Dedifferentiated amniotic fluid mesenchymal stem cell (primary cell): ENCODE data around the gene KNOP1.
"Not testable (repeated sequence)": the region's sequence is repeated elsewhere in the genome, so short reads cannot be mapped to it uniquely, and the experiment has no call there.

Experiments
- DNase-seq: peaks from one replicate; pipeline ENCODE4 v3.0.0-alpha.2; 2016; ENCODE audit errors: extremely low spot score

The KNOP1 gene

DNA sequence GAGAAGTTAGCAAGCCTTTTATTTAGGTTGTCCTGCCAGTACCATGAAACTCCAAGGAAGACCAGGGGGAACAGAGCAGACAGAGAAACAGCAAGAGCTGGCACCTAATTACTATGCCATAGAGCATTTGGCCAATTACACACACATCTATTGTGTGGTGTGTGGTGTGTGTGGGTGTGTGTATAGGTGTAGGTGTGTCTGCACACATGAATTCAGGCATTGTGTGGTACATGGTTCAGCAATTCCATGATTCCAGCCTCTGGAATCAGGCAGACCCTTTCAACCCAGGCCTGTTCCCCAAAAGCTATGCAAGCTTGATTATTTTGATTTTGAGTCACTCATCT, 25.8 kb upstream of the KNOP1 start:
- DNase-seq = no peak

DNA sequence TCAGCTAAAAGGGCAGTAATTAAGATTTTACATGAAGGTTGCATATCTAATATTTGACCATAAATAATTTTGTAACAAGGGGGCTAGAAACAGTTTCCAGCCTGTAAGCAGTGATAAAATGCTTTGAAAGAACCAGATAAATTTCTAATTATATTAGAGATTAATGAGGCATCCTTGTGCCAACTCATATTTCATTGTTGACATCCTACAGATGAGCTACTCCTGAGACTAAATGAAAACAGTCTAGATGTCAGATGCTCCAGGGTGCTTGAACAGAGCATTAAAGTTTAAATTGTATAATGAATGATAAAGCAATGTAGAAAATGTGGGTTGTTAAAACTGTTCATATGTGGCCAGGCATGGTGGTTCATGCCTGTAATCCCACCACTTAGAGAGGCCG, 23.3 kb upstream of the KNOP1 start:
- no peak for DNase-seq

DNA sequence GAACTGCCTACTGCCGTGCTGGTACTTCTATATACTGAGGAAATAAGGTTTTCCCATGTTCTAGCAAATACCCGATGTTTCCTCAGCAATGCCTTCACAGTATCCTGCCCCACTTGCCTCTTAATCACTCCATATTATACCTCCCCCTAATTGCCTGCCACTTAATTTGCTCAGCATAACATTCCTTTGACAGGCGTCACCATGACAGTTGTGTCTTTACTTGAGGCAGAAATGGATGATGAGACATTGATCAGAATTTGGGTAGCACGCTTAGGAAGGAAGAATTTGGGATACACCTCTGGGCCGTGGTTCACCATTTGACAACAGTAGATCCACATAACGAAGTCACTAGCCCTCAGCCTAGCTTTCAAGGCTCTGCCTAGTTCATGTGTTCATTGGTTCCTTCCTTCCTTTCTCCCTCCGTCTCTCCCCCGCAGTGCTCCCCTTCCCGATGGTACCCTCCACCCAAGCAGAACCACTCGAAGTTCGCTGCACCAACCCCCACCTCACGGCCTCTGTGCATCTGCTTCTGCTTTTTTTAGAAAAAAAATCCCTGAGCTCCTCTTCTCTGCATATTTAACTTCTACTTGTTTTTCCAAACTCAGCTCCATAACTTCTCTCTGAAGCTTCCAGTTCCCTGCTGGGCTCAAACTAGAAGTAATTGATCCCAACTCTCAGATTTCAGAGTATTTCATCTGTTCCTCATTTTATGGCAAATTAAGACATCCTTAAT, 19.4 kb upstream of the KNOP1 start:
- DNase-seq = no peak

DNA sequence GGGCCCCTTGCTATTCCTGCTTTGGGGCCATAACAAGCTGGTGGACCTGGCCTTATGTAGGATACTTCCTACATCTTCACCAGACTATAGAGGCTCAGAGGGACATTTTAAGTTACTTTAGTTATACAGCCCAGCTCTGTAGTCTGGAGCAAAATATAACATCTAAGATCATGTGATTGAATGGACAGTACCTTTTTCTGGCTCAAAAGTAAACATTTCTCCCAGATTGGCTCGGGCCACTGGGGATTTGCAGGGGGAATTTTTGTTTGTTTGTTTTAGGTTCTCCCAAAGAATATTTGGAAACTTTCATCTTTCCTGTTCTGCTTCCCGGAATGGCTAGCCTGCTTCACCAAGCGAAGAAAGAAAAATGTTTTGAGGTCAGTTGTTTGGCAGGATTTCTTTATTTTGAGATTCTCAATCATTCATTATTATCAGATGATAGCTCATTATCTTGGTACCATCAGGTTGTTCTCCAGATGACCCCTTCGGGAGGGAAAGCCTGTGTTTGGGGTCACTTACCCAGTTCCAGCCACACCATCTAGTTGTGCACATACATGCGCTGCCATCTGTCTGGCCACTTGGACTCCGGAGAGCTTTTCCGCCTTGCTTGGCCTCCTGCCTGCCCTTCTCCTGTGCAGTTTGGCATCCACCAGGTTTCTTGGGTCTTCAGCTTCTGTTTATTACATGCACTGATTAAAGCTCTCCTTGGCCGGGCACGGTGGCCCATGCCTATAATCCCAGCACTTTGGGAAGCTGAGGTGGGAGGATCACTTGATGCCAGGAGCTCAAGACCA, 17.2 kb upstream of the KNOP1 start:
- DNase-seq = no peak

DNA sequence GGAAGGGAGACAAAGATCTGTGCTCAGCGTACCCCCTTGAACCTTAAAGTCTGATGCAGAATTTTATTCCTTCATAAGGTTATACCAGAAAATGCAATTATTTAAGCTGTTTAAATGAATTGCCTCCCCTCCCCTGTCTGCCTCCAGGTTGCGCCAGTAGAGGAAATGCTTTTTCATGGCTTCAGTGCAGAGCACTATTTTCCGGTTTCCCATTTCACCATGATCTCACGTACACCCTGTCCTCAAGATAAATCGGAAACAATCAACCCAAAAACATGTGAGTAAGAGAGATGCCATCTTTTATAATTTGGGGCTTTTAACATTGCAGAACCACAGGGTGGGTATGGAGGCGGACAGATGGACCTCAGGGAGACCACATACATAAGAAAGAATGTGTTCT, 15.5 kb upstream of the KNOP1 start:
- no peak for DNase-seq

DNA sequence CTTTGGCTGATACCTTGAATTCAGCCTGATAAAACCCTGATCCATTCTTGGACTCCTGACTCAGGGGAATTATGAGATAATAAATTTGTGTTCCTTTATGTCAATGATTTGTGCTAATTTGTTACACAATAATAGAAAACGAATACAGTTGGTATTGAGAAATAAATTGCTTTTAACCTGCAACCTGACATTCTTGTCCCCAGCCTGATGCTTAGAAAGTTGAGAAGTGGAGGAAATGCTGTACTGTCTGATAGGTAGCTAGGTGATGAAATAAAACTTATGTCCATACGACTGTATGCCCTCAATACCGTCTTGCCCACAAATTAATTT, 10.6 kb upstream of the KNOP1 start:
- no peak for DNase-seq

DNA sequence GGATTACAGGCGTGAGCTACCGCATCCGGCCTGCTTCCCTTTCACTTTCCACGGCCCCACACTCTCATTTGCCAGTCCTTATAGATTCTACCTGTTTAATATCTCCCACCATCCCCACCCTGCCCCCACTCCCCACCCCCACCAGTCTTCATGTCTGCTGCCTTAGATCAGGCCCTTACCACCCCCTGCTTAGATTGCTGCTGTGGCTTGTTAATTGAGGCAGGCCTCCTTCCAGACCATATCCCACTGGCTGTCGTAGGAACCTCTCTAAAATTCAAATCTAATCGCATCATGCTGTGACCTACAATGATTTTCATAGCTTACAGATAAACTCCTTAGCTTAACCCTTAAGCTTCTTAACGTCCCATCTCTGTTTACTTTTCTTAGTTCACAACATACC, 5.0 kb upstream of the KNOP1 start:
- DNase-seq = no peak

DNA sequence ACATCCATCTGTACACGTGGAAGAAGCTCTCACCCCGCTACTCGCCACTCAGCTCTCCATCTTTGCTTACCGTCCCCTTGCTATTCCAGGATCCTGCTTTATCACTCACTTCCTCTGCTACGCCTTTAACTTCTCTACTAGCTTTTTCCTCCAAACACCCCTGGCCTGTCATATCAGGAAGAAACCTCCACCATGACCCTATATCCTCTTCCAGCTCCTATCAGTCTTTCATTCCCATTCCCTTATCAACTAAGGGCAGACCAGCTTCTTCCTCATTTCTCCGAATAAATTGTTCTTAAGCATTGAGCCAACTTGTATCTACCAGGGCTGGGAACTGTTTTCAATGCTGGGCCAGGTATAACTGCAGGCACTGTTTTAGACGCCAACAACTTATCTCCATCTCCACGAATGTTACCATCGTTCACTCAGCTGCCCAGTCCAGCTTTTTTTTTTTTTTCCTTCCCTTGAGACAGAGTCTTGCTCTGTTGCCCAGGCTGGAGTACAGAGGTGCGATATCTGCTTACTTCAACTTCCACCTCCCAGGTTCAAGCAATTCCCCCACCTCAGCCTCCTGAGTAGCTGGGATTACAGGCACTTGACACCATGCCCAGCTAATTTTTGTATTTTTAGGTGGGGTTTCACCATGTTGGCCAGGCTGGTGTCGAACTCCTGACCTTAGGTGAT, 4.4 kb upstream of the KNOP1 start:
- no peak for DNase-seq

DNA sequence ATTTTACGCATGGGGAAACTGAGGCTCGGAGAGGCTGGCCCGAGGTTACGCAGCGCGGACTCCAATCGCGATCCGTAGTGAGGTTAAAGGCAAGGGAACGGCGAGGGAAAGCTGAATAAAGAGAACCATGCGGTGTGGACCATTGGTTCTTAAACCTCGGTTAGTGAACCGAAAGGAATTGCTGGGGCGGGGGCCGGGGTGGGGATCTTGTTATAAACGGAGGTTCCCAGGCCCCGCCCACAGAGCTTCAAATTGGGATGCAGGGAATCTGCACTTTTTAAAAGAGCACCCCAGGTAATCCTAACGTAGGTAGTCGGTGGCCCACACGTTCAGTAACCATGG, 568 bp upstream of the KNOP1 start:
- DNase-seq = no peak

DNA sequence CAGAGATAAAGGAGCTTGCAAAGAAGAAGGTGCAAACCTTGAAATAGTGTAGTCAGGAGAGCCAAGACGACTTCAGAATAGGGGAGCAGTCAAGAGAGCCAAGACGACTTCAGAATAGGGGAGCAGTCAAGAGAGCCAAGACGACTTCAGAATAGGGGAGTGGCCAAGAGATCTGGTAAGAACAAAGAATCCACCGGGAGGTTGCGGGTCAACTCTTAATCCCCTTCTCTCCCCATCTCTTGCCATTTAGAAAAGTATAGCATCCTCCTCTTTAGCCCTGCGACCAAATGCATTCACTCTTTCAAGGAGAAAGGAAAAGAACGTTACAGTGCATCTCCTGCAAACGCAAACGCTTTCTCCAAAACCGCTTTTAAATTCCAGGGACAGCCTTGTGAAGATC, 713 bp downstream of the KNOP1 start:
- no peak for DNase-seq

DNA sequence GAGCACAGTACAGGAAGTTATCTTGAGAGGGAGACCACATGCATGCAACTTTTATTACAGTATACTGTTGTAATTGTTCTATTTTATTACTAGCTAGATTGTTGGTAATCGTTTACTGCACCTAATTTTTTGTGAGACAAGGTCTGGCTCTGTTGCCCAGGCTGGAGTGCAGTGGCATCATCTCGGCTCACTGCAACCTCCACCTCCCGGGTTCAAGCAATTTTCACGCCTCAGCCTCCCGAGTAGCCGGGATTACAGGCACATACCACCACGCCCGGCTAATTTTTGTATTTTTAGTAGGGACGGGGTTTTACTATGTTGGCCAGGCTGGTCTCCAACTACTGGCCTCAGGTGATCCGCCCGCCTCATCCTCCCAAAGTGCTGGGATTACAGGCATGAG, 1.3 kb downstream of the KNOP1 start:
- DNase-seq = not testable (repeated sequence)

DNA sequence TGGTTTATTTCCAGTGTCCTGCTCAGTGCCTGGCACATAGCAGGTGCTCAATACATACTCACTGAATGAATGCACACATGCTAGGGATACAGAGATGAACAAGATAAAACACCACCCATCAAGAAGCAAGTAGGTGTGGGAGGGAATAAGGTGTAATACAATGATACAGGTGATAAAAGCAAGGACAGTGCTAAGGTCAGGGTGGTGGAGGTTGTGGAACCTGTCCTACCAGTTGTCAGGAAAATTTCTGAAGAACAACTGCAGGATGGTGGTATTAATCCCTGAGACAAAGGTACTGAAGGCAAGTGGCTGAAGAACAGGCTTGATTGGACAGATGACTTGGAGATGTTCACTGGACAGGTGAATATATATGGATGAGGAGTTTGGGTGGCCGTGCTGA, 1.8 kb downstream of the KNOP1 start:
- DNase-seq = no peak

DNA sequence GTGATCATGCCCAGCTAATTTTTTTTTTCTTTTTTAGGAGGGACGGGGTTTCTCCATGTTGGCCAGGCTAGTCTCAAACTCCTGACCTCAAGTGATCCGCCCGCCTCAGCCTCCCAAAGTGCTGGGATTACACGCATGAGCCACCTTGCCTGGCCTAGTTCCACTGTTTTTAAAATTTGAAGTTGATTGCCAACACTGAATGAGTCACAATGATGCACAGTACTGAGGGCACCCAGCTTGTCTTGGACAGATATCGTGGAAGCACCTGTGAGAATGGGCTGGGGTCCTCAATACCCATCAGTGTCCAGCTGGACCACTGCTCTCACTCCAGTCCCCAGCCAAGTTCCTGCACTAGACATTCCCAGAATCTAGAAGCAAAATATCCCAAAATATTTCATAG, 2.5 kb downstream of the KNOP1 start:
- no peak for DNase-seq

DNA sequence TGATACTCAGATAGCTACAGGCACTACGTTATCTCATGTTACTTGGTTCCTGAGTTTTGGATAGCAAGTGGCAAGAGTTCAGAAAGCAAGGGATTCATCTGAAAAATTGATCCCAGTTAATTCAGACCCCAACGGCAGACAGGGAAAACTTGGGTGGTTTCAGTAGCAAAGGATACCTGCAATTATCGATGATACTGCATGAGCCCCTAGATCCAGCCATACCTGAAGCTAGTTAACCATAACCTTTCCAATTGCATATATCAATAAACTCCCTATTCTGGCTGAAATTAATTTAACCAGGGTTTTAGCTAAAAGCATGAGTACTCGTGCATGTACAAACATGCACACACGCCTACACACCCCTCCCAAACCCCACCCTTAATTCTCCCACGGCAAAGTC, 4.3 kb downstream of the KNOP1 start:
- DNase-seq = no peak

DNA sequence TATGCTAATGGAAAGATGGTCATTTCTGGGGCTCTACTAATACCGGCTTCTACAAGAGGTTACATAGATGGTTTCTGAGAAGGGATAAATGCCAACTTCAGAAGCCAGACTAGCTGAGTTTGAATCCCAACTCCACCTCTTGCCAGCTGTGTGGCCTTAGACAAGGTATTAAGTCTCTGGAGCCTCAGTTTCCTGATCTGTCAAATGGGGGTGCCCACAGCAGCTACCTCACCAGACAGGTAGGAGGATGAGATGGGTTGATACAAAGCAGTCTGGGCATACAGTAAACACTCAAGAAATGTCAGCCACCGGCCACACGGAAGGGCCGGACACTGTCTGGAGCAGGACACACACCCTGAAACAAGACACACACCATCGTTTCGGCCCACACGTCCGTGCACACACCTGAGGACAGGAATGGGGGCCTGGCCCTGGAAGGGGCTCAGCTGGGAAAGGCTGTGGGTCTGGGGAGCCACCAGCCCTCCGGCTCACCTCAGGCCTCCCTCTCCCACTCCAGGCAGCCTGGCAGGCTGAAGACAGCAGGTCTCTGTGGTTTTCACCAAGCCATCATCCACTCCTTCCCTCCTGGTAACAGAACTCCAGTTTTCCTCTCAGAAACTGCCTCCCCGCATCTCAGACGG, 5.5 kb downstream of the KNOP1 start:
- DNase-seq = no peak

DNA sequence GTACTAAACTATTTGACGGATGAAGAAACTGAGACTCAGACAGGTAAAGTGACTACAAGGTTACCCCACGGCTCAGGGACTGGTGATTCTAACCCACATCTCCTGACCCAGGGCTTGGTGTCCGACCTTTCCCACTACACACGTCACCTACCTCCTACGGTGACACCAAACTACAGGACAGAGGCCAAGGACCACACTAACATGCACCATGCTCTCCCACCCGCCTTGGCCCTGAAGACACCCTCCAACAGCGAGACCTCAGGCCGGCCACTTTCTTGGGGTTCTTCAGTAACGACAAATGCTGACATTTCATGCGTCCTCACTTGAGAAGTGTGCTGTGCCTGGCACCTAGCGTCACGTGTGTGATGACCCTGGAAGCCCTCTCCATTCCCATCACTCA, 6.4 kb downstream of the KNOP1 start:
- no peak for DNase-seq

DNA sequence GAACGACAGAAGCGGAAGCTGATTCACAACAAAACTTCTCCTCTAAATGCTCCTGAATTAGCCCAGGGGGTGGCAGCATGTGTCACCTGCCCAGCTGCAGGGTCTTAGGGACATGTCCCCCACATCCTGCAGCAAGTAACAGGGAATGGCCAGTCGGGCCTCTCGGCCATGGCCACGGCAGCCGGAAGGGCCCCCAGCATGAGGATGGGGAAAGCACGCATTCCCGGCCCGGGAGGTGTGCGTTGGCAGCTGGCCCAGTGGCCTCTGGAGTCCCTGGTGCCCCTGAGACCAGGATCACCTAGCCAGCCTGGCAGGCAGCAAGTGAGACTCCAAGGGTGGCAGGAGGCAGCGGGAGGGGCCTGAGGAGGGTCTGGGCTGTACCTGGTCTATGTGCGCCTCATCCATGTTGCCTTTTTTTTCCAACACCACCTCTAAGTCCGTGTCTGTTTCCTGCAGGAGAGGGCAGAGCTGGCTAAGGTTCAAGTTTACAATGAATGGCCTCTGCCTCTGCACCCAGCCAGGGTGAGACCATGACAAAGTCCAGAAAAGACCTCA, 7.0 kb downstream of the KNOP1 start:
- DNase-seq = no peak

DNA sequence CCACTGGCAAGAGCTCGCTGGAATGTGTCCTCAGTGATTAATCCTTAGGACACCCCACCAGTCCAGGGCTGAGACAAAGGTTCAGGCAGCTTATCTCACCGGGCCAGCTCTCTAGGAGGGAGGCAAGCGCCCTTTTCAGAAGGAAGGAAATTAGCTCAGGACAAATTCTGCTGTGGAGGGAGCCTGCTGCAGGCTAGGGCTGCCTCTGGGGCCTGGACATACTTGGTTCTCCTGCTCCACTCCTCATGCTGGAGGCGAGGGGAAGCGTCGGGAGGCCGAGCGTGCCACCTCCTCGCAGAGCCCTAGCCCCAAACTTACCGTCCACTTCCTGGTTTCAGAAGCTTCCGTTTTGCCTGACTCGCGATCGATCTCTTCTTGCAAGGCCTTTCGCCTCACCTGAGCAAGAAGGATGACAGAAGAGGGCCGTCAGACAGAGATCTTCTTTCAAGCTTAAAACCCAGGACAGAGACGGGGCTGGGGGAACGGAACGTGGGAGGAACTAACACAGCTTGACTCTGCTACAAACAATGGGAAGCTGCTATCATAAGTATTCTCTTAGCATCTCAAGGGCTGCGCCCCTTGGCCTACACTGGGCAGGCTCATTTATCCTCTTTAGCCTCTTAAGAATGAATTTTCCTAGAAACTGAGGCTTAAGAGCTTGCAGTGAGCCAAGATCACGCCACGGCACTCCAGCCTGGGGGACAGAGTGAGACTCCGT, 7.7 kb downstream of the KNOP1 start:
- DNase-seq = no peak

DNA sequence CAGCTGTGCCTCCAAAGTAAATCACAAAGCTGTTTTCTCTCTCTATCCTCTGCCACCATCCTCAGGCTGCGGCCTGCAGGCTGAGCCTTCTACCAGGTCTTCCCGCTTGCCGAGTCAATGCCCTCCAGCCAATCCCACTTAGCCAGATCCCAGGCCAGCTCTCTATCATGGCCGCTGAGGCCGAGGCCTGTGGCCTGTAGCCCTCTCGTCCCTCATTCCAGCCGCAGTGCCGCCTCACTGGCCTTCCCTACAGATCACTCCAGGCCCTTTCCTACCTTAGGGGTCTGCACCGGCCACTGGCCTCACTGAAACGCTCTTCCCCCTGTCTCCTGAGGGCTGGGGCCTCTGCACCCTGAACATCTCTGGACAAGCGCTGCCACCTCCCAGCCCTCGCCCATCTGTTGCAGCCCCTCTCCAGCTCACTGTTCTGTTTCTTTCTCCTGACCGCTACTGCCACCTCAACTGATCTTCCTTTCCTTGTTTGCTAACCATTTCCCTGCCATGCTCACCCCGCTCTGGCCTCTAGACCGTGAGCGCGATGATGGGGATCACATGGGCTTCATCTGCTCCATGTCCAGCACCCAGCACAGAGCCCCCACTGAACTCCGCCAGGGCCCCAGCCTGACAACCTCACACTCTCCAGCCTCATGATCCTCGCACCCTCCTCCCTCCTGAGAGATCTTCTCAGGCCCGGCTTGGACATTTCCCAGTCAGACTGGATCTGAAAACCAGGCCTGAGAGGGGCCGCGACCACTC, 8.5 kb downstream of the KNOP1 start:
- no peak for DNase-seq

DNA sequence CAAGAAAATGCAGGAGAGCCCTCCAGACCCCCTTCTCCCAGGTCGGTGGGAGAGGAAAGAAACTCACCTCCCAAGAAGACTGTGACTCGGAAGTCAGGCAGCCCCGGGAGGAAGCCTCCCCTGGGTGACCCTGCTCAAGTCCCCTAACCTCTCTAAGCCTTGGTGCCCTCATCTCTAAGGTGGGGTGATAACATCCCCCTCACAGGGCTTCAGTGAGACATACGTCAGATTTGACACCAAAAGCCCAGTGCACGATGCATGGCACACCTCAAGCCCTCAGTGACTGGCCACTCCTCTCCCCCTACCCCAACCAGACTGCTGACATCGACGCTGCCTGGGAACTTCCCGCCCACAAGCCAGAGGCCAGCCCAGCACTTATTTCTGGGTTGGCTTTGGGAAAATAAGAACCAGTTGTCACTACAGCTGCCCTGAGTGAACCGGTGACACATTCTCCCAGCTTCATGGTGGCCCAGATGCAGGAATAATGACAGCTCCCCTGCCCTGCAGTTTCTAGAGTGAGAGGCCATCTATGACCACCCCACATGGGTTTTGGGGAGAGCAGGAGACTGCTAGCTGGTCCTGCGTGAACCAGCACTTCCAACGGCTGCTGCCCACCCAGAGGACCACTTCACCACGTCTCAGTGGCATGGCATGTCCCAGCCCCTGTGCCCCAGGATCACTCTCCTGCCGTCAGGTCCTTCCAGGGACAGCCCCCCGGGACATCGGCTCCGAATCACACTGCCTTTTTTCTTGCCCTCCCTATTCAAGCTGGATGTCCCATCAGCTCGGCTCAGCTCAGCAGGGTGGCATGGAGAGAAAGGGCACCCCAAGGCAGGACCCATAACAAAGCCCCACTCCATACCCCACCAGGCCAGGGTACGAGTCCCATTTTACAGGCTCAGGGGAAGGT, 9.5 kb downstream of the KNOP1 start:
- DNase-seq = no peak
